ENCODE results near the gene CRYZ. TPM values are rescaled to one million over a fixed set of nuclear protein-coding genes. Genes with fewer than 3 reads are reported as not detected.

Gene CRYZ
- total and polyA plus RNA-seq, 2 donors (not counting 1 experiment from before 2014, with no cell fraction given) = 50.2 to 85.9 TPM

- no peaks in the 10 kb centered on the region for H4K20me1 ChIP-seq (ENCODE audit: control insufficient read depth, extremely low read depth, insufficient read depth, low read length)
- DNase-seq (ENCODE audit: low read depth in 2 of 2) = no peak
- no peak overlapping the region for H3K9ac ChIP-seq (ENCODE audit: insufficient read depth, low read length)
- H3K9me3 ChIP-seq (ENCODE audit: control insufficient read depth, insufficient read depth, low read depth, low read length) = no peaks in the 10 kb centered on the region
- no peak overlapping the region for H3K4me2 ChIP-seq (ENCODE audit: extremely low read depth, insufficient read depth, low read length)
- peaks cover 8% of the 10 kb centered on the region for H3K79me2 ChIP-seq (ENCODE audit: control insufficient read depth, insufficient read depth, low read length)
- no peak overlapping the region for H2AFZ ChIP-seq (ENCODE audit: low read length)
- H3K27ac ChIP-seq (ENCODE audit: insufficient read depth, low read length) = no peak overlapping the region
- H3K36me3 ChIP-seq (ENCODE audit: control insufficient read depth, insufficient read depth, low read length) = no peaks in the 10 kb centered on the region
- H3K27me3 ChIP-seq (ENCODE audit: control insufficient read depth, insufficient read depth, low read length) = no peaks in the 10 kb centered on the region
- TF ChIP-seq EZH2 (IDR thresholded peaks at IDR 0.05; ENCODE audit: low read length, missing control alignments) = no peak
- no peak for TF ChIP-seq CTCF (conservative IDR thresholded peaks at IDR 0.05 in 1 of 2, IDR thresholded peaks at IDR 0.05 in 1 of 2; ENCODE audit: low read depth in 1 of 2, low read length in 2 of 2)
- no peak overlapping the region for H3K4me3 ChIP-seq (replicated peaks in 1 of 4; ENCODE audit: control extremely low read depth in 1 of 4, insufficient read depth in 1 of 4, low read depth in 3 of 4, low read length in 4 of 4)
- H3K4me1 ChIP-seq (ENCODE audit: control insufficient read depth, extremely low read depth, insufficient read depth, low read length) = peaks cover 7% of the 10 kb centered on the region
Measured at GRCh38 chr1:74726063-74726462, 6.8 kb downstream of the CRYZ start.

- no peaks in the 10 kb centered on the region for H3K27me3 ChIP-seq (ENCODE audit: control insufficient read depth, insufficient read depth, low read length)
- H3K4me2 ChIP-seq (ENCODE audit: extremely low read depth, insufficient read depth, low read length) = no peak overlapping the region
- H3K27ac ChIP-seq (ENCODE audit: insufficient read depth, low read length) = no peak overlapping the region
- H4K20me1 ChIP-seq (ENCODE audit: control insufficient read depth, extremely low read depth, insufficient read depth, low read length) = no peaks in the 10 kb centered on the region
- H2AFZ ChIP-seq (ENCODE audit: low read length) = no peak overlapping the region
- TF ChIP-seq CTCF (conservative IDR thresholded peaks at IDR 0.05 in 1 of 2, IDR thresholded peaks at IDR 0.05 in 1 of 2; ENCODE audit: low read depth in 1 of 2, low read length in 2 of 2) (no peak), EZH2 (IDR thresholded peaks at IDR 0.05; ENCODE audit: low read length, missing control alignments) (no peak)
- H3K9ac ChIP-seq (ENCODE audit: insufficient read depth, low read length) = no peak overlapping the region
- DNase-seq (ENCODE audit: low read depth in 2 of 2) = no peak
- H3K4me1 ChIP-seq (ENCODE audit: control insufficient read depth, extremely low read depth, insufficient read depth, low read length) = no peaks in the 10 kb centered on the region
- H3K9me3 ChIP-seq (ENCODE audit: control insufficient read depth, insufficient read depth, low read depth, low read length) = no peaks in the 10 kb centered on the region
- peaks cover 5% of the 10 kb centered on the region for H3K36me3 ChIP-seq (ENCODE audit: control insufficient read depth, insufficient read depth, low read length)
- no peak overlapping the region for H3K4me3 ChIP-seq (replicated peaks in 1 of 4; ENCODE audit: control extremely low read depth in 1 of 4, insufficient read depth in 1 of 4, low read depth in 3 of 4, low read length in 4 of 4)
- H3K79me2 ChIP-seq (ENCODE audit: control insufficient read depth, insufficient read depth, low read length) = no peaks in the 10 kb centered on the region
Measured at GRCh38 chr1:74717626-74718025, 15.2 kb downstream of the CRYZ start.

GRCh38 chr1:74716822-74717221, 16.0 kb downstream of the CRYZ start:
- no peak overlapping the region for H3K9ac ChIP-seq (ENCODE audit: insufficient read depth, low read length)
- H3K9me3 ChIP-seq (ENCODE audit: control insufficient read depth, insufficient read depth, low read depth, low read length) = no peaks in the 10 kb centered on the region
- H2AFZ ChIP-seq (ENCODE audit: low read length) = no peak overlapping the region
- no peak for DNase-seq (ENCODE audit: low read depth in 2 of 2)
- H3K36me3 ChIP-seq (ENCODE audit: control insufficient read depth, insufficient read depth, low read length) = peaks cover 5% of the 10 kb centered on the region
- no peak overlapping the region for H3K4me3 ChIP-seq (replicated peaks in 1 of 4; ENCODE audit: control extremely low read depth in 1 of 4, insufficient read depth in 1 of 4, low read depth in 3 of 4, low read length in 4 of 4)
- no peak for TF ChIP-seq EZH2 (IDR thresholded peaks at IDR 0.05; ENCODE audit: low read length, missing control alignments)
- no peak for TF ChIP-seq CTCF (conservative IDR thresholded peaks at IDR 0.05 in 1 of 2, IDR thresholded peaks at IDR 0.05 in 1 of 2; ENCODE audit: low read depth in 1 of 2, low read length in 2 of 2)
- H3K4me2 ChIP-seq (ENCODE audit: extremely low read depth, insufficient read depth, low read length) = no peak overlapping the region
- no peaks in the 10 kb centered on the region for H4K20me1 ChIP-seq (ENCODE audit: control insufficient read depth, extremely low read depth, insufficient read depth, low read length)
- H3K4me1 ChIP-seq (ENCODE audit: control insufficient read depth, extremely low read depth, insufficient read depth, low read length) = no peaks in the 10 kb centered on the region
- no peaks in the 10 kb centered on the region for H3K27me3 ChIP-seq (ENCODE audit: control insufficient read depth, insufficient read depth, low read length)
- H3K79me2 ChIP-seq (ENCODE audit: control insufficient read depth, insufficient read depth, low read length) = no peaks in the 10 kb centered on the region
- no peak overlapping the region for H3K27ac ChIP-seq (ENCODE audit: insufficient read depth, low read length)

All from fibroblast of lung (primary cell).